SHP77 (cell line): ENCODE measurements around the gene BNC2.
A peak's percentile ranks its signal among the peaks of the same experiment; 100 is the strongest.
"Not testable (repeated sequence)": the region's sequence is repeated elsewhere in the genome, so short reads cannot be mapped to it uniquely, and the experiment has no call there.

Experiments used
- DNase-seq, 2 experiments: peaks; one replicate each; lab custom pipeline; 2025; lab: John Stamatoyannopoulos, UW

BNC2 gene

GRCh38 chr9:16543225-16543624, 327.2 kb downstream of the BNC2 start:
- no peak for DNase-seq

GRCh38 chr9:16542290-16542689, 328.2 kb downstream of the BNC2 start:
- no peak for DNase-seq

GRCh38 chr9:16540743-16541613, 329.5 kb downstream of the BNC2 start:
- DNase-seq, result no peak

- DNase-seq, result not testable (repeated sequence)
Measured at GRCh38 chr9:16539626-16540025, 330.8 kb downstream of the BNC2 start.

- DNase-seq, result no peak
Measured at GRCh38 chr9:16535555-16535954, 334.9 kb downstream of the BNC2 start.

- no peak for DNase-seq
Measured at GRCh38 chr9:16532681-16533450, 337.6 kb downstream of the BNC2 start.

- DNase-seq, result no peak
Measured at GRCh38 chr9:16532272-16532671, 338.2 kb downstream of the BNC2 start.

- peak; percentile 83 to 90 for DNase-seq
Measured at GRCh38 chr9:16530669-16531642, 339.5 kb downstream of the BNC2 start.

GRCh38 chr9:16527573-16527972, 342.9 kb downstream of the BNC2 start:
- no peak for DNase-seq

GRCh38 chr9:16526380-16526779, 344.1 kb downstream of the BNC2 start:
- DNase-seq, result no peak

- no peak for DNase-seq
Measured at GRCh38 chr9:16524823-16525222, 345.6 kb downstream of the BNC2 start.

GRCh38 chr9:16524078-16524477, 346.4 kb downstream of the BNC2 start:
- no peak for DNase-seq

- no peak for DNase-seq
Measured at GRCh38 chr9:16521868-16522411, 348.5 kb downstream of the BNC2 start.

- no peak for DNase-seq
Measured at GRCh38 chr9:16519001-16519400, 351.5 kb downstream of the BNC2 start.

- no peak for DNase-seq
Measured at GRCh38 chr9:16516891-16517290, 353.6 kb downstream of the BNC2 start.

GRCh38 chr9:16515879-16516301, 354.6 kb downstream of the BNC2 start:
- DNase-seq, result no peak

- DNase-seq, result no peak
Measured at GRCh38 chr9:16515207-16515606, 355.3 kb downstream of the BNC2 start.

- DNase-seq, result no peak
Measured at GRCh38 chr9:16514131-16514530, 356.3 kb downstream of the BNC2 start.

GRCh38 chr9:16512281-16512680, 358.2 kb downstream of the BNC2 start:
- DNase-seq, result no peak

GRCh38 chr9:16510482-16510881, 360.0 kb downstream of the BNC2 start:
- DNase-seq, result no peak

- DNase-seq, result no peak
Measured at GRCh38 chr9:16509997-16510396, 360.5 kb downstream of the BNC2 start.

GRCh38 chr9:16505199-16505598, 365.3 kb downstream of the BNC2 start:
- DNase-seq, result no peak
